Measurements from ENCODE around the gene SLC25A29. TPM values are rescaled to one million over a fixed set of nuclear protein-coding genes. Genes with fewer than 3 reads are reported as not detected.
"Not testable (repeated sequence)": the region's sequence is repeated elsewhere in the genome, so short reads cannot be mapped to it uniquely, and the experiment has no call there.

SLC25A29 gene
- total RNA-seq, 1 donor, result 8.6 TPM

DNA sequence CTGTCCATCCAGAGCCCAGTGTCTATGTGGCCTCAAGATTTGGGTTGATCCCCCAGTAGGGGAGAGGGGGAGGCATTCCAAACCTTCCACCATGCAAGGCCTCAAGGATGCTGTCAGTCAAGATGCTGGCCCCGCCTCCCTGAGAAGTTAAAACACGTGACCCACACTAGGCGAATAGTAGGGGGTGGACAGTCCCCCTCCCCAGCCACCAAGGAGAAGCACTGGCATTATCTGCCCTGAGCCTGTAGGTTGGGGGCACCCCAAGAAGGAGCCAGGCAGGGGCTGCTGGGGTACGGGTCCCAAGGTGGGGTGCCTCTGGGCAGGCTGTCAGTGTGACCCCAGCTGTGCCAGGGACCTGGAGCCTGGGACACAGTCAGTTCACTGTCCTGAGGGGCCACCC is 2.3 kb downstream of the SLC25A29 start:
- DNase-seq (ENCODE audit: low read depth), result no peak
- H3K4me3 ChIP-seq (ENCODE audit: low read depth, low read length), result no peak overlapping the region
- TF ChIP-seq, protein P1, sequence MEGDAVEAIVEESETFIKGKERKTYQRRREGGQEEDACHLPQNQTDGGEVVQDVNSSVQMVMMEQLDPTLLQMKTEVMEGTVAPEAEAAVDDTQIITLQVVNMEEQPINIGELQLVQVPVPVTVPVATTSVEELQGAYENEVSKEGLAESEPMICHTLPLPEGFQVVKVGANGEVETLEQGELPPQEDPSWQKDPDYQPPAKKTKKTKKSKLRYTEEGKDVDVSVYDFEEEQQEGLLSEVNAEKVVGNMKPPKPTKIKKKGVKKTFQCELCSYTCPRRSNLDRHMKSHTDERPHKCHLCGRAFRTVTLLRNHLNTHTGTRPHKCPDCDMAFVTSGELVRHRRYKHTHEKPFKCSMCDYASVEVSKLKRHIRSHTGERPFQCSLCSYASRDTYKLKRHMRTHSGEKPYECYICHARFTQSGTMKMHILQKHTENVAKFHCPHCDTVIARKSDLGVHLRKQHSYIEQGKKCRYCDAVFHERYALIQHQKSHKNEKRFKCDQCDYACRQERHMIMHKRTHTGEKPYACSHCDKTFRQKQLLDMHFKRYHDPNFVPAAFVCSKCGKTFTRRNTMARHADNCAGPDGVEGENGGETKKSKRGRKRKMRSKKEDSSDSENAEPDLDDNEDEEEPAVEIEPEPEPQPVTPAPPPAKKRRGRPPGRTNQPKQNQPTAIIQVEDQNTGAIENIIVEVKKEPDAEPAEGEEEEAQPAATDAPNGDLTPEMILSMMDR (IDR thresholded peaks at IDR 0.05; ENCODE audit: insufficient read depth, low read depth, low read length), result no peak

DNA sequence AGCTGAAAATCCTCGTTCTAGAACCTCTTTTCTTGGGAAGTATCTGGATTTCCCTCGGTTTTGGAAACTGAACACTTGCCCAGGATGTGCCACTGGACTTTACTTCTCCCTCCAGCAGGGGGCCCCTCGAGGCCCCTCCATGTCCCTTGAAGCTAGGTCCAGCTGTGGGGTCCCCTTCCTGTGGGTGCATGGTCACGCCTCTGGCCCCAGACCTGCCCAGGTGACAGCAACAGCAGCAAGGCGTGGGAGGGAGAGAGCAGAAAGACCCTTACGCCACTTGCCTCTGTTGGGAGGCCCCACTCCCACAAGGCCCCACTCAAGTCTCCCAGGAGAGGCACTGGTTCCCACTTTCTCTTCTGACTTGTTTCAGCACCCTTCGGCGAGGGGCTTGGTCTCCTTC is 3.1 kb downstream of the SLC25A29 start:
- peak; percentile 24 for DNase-seq (ENCODE audit: low read depth)
- TF ChIP-seq, protein P1 (IDR thresholded peaks at IDR 0.05; ENCODE audit: insufficient read depth, low read depth, low read length), result peak; percentile 84
- H3K4me3 ChIP-seq (ENCODE audit: low read depth, low read length), result no peak overlapping the region

DNA sequence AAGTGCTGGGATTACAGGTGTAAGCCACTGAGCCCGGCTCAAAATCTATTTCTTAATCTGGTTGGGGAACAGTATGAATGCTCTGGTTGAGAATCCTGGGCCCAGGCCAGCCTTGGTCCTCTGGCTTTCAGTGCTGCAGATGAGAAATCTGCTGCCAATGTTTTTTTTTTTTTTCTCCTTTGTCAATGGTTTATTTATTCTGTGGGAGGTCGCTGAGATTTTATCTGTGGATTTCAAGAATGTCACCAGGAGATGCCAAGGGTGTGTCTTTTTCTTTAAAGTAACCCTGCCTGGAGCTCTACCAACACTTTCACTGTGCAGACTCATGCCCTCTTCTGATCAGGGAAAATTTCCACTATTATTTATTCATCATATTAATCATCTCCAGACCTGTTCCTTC is 3.6 kb downstream of the SLC25A29 start:
- no peak for DNase-seq (ENCODE audit: low read depth)
- H3K4me3 ChIP-seq (ENCODE audit: low read depth, low read length), result no peak overlapping the region
- TF ChIP-seq, protein P1 (IDR thresholded peaks at IDR 0.05; ENCODE audit: insufficient read depth, low read depth, low read length), result no peak

DNA sequence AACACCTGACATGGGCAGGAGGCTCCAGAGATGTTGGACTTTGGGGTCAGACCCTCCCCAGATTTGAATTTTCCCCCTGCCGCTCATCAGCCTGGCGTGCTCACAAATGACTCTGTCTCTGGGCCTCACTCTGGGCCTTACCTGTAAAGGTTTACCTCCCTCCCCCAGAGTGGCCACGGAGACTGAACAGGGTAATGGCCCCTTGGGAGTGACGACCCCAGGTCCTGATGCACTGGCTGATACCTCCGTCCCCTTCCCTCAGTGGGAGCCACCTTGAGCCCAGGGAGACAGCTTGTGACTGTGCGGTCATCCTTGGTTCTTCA is 7.0 kb downstream of the SLC25A29 start:
- TF ChIP-seq, protein P1 (IDR thresholded peaks at IDR 0.05; ENCODE audit: insufficient read depth, low read depth, low read length), result no peak
- DNase-seq (ENCODE audit: low read depth), result no peak
- no peak overlapping the region for H3K4me3 ChIP-seq (ENCODE audit: low read depth, low read length)

DNA sequence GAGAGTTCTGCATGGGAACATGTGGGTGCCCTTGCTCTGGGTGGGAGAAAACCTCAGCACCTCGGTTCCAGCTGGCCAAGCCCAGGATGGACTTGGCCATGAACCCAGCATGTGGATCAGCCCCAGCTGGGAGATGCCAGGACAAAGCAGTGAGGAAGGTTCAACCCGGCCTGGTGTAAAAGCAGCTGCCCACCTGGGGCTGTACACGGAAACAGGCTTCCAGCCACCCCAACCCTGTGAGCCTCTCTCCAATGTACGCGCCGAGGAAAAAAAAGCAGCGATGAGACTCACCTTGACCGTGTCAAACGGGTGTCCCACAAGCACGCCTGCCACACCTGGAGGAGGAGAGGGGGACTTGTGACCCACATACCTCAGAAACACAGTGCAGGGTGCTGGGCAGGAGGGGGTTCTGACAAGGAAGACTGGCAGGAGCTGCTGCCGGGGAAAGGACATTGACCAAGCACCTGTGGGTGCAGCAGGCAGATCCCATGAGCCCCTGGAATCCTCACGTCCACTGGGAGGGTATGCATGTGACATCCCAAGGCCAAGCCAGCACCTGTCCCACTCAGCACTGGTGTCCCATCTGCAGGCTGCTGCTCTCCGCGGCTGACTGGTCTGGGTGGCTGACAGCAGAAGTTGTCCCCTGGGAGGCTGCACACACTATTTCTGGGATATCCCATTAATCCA is 7.5 kb downstream of the SLC25A29 start:
- TF ChIP-seq, protein P1 (IDR thresholded peaks at IDR 0.05; ENCODE audit: insufficient read depth, low read depth, low read length), result no peak

DNA sequence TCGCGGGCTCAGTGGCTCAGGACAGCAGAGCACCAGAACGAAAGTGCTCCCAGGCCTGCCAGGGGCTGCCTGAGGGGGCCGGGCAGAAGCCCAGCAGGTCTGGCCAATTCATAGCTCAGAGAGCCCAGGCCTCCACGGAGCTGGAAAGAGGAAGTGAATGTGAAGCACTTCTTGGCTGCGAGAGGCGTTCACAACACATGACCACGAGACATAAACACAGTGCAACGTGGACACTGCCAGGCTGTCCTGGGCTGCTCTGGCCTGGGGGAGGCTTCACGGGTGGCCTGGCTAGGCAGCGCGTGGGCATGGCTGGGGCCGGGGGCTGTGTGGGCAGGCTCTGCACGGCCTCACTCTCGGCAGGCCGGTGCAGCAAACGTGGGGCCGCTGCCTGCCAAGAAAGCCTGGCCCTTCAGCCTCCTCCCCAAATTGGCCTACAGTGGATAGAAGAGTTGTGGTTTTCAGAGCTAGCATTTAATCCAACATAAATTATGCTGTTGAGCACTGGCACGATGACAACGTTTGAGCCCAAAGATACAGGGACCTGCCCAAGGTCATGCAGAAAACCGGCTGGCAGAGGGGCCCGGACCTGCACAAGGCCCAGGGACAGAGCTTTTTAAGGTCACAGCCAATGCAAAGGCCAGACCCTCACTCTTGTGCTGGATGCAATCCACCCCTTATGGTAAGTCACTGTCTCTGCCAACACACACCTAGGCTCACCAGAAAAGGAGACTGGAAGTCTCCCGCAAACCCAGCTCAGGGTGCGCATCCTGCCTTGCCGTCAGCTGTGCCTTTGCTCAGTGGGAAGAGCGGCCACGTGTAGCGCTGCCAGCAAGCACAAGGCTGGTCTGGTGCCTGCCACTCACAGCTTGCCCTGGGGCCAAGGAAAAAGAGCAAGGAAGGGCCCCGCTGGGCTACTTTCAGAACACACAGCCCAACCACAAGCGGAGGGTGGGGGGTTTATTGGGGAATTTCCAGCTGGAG is 8.6 kb downstream of the SLC25A29 start:
- H3K4me3 ChIP-seq (ENCODE audit: low read depth, low read length), result no peak overlapping the region
- TF ChIP-seq, protein P1 (IDR thresholded peaks at IDR 0.05; ENCODE audit: insufficient read depth, low read depth, low read length), result no peak
- peak; percentile 93 for DNase-seq (ENCODE audit: low read depth)

More for the DNA sequence above, 7.5 kb downstream of the SLC25A29 start:
- no peak overlapping the region for H3K4me3 ChIP-seq (ENCODE audit: low read depth, low read length)
- no peak for DNase-seq (ENCODE audit: low read depth)

DNA sequence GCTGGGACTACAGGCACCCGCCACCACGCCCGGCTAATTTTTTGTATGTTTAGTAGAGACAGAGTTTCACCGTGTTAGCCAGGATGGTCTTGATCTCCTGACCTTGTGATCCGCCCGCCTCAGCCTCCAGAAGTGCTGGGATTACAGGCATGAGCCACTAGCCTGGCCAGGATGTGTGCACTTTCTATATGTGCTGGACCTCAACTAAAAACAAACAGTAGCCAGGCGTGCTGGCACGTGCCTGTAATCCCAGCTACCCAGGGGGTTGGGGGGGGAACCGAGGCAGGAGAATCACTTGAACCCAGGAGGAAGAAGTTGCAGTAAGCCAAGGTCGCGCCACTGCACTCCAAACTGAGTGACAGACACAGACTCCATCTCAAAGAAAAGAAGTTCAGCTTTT is 9.5 kb downstream of the SLC25A29 start:
- DNase-seq (ENCODE audit: low read depth); H3K4me3 ChIP-seq (ENCODE audit: low read depth, low read length): not testable (repeated sequence)

All from fibroblast of villous mesenchyme (primary cell).